ACHN (cell line): Measurements from ENCODE around the gene LAMA4.
"Not testable (repeated sequence)": the region's sequence is repeated elsewhere in the genome, so short reads cannot be mapped to it uniquely, and the experiment has no call there.

Source experiments
- DNase-seq: peaks from one replicate; pipeline ENCODE4 v3.0.0-alpha.2; 2015
- in situ Hi-C: cut with HindIII; loops from 2 replicates; pipeline ENCODE4 v1.10.0; 2017; ENCODE audit warnings: low sequenced_read_pairs, low pct_ligation_motif_present, low pct_unique_long_range_greater_than_20kb

LAMA4 gene

GRCh38 chr6:112144145-112144926 lies 110.0 kb downstream of the LAMA4 start:
- DNase-seq, result no peak
- in situ Hi-C loops, result no loop called here

DNA sequence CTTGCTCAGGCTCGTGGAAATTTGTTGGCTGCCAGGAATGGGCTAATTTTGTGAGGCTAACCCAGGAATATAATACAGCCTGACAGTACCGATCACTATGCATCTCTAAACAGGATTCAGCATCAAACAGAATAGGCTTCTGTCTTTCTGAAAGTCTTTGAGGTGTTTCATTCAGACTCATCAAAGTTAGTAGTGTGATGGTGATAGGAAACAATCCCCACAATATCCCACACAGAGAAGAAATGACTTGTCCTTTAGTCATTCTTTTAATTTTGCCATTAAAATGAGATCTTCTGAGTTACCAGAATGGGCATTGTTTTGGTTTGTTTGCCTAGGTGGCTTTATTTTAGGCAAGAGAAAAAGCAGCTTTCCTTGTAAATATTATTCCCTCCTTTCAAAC lies 112.7 kb downstream of the LAMA4 start:
- no peak for DNase-seq
- in situ Hi-C loops, result no loop called here

DNA sequence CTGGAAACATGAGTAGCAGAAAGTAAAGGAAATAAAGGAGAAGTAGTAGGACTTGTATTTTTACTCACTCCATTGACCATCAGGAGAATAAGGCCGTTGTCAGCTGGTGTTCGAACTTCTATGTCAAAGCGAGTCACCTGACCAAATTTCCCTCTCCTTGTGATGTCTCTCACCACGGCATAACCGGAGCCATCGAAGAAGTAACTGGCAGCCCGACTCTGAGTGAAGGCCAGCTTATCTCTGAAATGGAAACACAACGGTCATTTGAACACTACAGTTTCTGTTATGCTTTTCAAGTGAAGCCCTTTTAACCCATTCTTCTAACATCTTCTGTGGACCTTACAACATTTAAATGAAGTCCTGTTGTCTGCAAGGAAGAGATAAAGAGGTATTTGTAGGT lies 115.3 kb downstream of the LAMA4 start:
- in situ Hi-C loops, result no loop called here
- DNase-seq, result no peak

DNA sequence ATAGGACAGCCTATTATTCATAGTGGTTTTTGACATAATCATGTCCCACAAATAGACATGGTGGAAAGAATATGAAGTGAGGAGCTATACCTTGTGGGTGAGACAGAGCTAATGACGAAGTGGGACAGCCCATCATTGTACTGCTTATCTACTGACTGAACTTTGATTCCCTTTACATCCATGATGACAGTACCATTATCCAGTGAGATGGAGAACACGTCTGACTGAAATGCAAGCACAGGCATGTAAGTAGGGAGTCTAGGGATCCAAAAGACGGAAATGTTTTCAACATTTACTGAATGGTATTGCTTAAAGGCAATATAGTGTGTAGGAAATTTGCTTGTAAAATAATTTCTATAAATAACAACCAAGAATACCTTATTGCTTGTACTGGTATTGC lies 123.5 kb downstream of the LAMA4 start:
- in situ Hi-C loops, result no loop called here
- no peak for DNase-seq

DNA sequence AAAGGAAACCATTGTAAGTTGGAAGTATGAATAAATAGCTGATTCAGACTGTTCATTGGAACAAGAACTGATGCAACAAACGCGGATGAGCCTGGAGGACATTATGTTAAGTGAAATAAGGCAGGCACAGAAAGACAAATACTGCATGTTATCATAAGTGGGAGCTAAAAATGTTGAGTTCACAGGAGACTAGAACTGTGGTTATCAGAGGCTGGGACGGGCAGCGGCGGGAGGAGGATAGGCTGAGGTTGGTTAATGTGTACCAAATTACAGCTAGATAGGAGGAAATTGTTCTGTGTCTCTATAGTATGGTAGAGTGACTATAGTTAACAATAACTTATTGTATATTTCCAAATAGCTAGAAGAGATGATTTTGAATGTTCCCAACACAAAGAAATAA lies 126.2 kb downstream of the LAMA4 start:
- in situ Hi-C loops, result no loop called here
- no peak for DNase-seq

- in situ Hi-C loops, result no loop called here
- no peak for DNase-seq
Observed at GRCh38 chr6:112123982-112124381, 130.4 kb downstream of the LAMA4 start.

- in situ Hi-C loops, result no loop called here
- DNase-seq, result no peak
Observed at GRCh38 chr6:112122756-112123155, 131.6 kb downstream of the LAMA4 start.

GRCh38 chr6:112118034-112118433 lies 136.3 kb downstream of the LAMA4 start:
- in situ Hi-C loops, result no loop called here
- no peak for DNase-seq

GRCh38 chr6:112117554-112117953 lies 136.8 kb downstream of the LAMA4 start:
- in situ Hi-C loops, result no loop called here
- DNase-seq, result peak; percentile 16

DNA sequence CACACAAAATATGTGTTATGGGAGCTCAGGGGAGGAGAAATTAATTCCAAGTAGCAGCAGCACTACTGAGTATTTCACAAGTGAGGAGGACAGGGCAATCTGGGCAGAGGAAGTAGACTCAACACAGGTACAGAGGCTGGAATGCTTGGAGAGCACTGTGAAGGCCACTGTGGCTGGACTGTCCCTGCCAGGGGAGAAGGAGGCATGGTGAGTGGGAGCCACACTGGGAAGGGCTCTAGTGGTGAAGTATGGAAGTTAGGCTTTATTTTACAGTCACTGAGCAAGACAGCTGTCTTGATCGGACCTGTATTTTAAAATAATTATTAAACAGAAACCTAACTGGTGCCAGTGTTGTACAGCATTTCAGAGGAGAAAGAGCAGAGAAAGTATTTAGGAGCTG lies 138.1 kb downstream of the LAMA4 start:
- in situ Hi-C loops, result no loop called here
- DNase-seq, result peak; percentile 4

- no peak for DNase-seq
- in situ Hi-C loops, result no loop called here
Observed at GRCh38 chr6:112114577-112115223, 139.7 kb downstream of the LAMA4 start.

DNA sequence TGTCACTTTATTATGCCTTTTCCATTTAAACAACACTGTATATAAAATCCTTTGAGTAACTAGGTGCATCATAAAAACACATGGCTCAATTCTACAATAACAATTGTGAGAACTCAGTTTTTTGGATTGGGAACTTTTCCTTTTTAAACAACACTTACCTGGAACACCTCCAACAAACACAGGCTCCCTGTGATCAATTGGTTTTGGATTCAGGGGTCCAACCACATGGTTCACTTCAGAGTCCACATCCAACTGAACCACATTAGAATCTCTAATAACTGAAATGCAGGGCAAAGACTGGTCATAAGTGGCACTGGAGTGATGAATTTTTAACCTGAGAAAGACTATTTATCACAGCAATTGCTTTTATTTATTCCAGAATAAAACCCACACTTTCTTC lies 140.4 kb downstream of the LAMA4 start:
- in situ Hi-C loops, result no loop called here

GRCh38 chr6:112113431-112113830 lies 140.9 kb downstream of the LAMA4 start:
- no peak for DNase-seq
- in situ Hi-C loops, result no loop called here

More for the DNA sequence above, 140.4 kb downstream of the LAMA4 start:
- no peak for DNase-seq

DNA sequence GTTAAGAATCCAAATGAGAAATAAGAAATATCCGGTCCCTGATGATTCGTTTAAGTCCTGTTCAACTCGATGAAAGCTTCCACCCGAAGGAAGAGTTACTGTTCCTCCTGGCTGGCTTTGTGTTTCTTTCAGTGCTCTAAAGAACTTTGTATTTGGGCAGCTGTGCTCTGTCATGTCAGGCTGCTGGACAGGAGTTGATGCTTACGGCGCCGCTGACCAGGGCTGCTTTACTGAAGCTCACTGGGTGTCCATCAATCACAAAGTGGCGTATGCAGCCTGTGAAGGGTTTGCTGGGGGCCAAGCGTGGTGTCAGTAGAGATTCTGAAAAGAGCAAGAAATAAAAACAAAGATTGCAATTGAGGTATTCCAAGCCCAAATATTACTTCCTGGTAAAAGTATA lies 145.1 kb downstream of the LAMA4 start:
- no peak for DNase-seq
- in situ Hi-C loops, result no loop called here

DNA sequence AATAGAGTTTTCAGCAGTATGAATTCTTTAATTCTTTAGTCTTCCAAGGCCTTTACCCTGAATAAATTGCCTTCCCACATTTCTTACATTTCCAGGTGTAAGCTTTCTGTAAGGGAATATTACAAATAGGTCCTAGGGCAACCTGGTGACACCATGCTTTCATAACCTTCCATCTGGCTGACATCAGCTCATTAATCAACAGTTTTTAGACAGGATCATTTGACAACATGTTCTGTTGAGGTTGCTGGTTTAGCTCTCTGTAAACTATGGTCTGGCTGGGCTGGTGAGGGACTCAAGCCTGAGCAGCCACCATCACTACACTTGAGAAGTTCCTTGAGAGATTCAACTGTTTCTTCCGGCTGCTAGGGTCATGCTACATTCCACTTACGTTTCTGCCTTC lies 147.8 kb downstream of the LAMA4 start:
- no peak for DNase-seq
- in situ Hi-C loops, result no loop called here

DNA sequence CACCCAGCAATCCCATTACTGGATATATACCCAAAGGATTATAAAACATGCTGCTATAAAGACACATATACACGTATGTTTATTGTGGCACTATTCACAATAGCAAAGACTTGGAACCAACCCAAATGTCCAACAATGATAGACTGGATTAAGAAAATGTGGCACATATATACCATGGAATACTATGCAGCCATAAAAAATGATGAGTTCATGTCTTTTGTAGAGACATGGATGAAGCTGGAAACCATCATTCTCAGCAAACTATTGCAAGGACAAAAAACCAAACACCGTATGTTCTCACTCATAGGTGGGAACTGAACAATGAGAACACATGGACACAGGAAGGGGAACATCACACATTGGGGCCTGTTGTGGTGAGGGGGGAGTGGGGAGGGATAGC lies 148.3 kb downstream of the LAMA4 start:
- in situ Hi-C loops, DNase-seq: not testable (repeated sequence)

GRCh38 chr6:112100561-112100960 lies 153.8 kb downstream of the LAMA4 start:
- no peak for DNase-seq
- in situ Hi-C loops, result no loop called here

GRCh38 chr6:112096901-112097300 lies 157.5 kb downstream of the LAMA4 start:
- in situ Hi-C loops, result no loop called here
- DNase-seq, result no peak

- DNase-seq, result peak; percentile 4
- in situ Hi-C loops, result no loop called here
Observed at GRCh38 chr6:112087916-112088315, 166.5 kb downstream of the LAMA4 start.
